GM12892 (cell line): ENCODE data around the gene ZNHIT6.

Experiments used
- DNase-seq: peaks from one replicate; pipeline ENCODE4 v3.0.0; 2011; ENCODE audit not compliant: insufficient read length
- FAIRE-seq: peaks from 2 replicates; lab custom pipeline; 2011; peaks lifted over from hg19 to GRCh38; lab: Jason Lieb, UNC
- POLR2A ChIP-seq: IDR thresholded peaks from 2 replicates; pipeline ENCODE4 v1.6.1; 2011; ENCODE audit warnings: low read depth, low read length, control low read depth
- POLR2AphosphoS5 ChIP-seq: IDR thresholded peaks from 2 replicates; pipeline ENCODE4 v1.6.1; 2011; ENCODE audit warnings: low read depth, low read length, control low read depth
- TAF1 ChIP-seq: IDR thresholded peaks from 2 replicates; pipeline ENCODE4 v1.6.1; 2011; ENCODE audit warnings: low read depth, mild to moderate bottlenecking, control low read depth, low read length, borderline replicate concordance

Gene ZNHIT6

DNA sequence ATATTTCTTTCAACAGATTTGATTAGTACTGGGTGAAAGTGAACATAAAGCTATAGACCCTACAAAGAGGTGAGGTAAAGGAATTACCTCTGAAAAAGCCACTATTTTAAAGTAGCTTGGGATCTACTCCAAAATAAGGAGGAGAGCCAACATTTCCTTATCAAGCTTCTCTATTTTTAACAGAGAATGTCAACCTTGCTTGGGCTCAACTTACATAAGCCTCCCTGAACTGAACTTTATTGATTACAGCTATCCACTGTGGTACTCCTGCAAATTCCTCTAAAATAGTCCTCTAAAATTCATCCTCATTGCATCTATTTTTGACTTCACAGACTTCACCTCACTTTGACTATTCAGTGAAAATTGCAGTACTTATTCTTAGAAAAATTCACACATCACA is 10.3 kb downstream of the ZNHIT6 start:
- TF ChIP-seq TAF1 (no peak), POLR2A (no peak)

GRCh38 chr1:85692730-85693314 is 15.4 kb downstream of the ZNHIT6 start:
- FAIRE-seq (no peak), DNase-seq (no peak)
- TF ChIP-seq POLR2AphosphoS5 (no peak), TAF1 (no peak), POLR2A (no peak)

More for the DNA sequence above, 10.3 kb downstream of the ZNHIT6 start:
- DNase-seq = no peak
- no peak for FAIRE-seq

GRCh38 chr1:85689775-85690404 is 18.3 kb downstream of the ZNHIT6 start:
- FAIRE-seq (no peak), DNase-seq (no peak)

GRCh38 chr1:85683292-85684025 is 24.8 kb downstream of the ZNHIT6 start:
- no peak for DNase-seq
- FAIRE-seq = no peak
- TF ChIP-seq POLR2AphosphoS5 = no peak
- TF ChIP-seq TAF1 = no peak
- no peak for TF ChIP-seq POLR2A

More at GRCh38 chr1:85689775-85690404, 18.3 kb downstream of the ZNHIT6 start:
- no peak for TF ChIP-seq POLR2A
- TF ChIP-seq POLR2AphosphoS5 = no peak
- no peak for TF ChIP-seq TAF1

DNA sequence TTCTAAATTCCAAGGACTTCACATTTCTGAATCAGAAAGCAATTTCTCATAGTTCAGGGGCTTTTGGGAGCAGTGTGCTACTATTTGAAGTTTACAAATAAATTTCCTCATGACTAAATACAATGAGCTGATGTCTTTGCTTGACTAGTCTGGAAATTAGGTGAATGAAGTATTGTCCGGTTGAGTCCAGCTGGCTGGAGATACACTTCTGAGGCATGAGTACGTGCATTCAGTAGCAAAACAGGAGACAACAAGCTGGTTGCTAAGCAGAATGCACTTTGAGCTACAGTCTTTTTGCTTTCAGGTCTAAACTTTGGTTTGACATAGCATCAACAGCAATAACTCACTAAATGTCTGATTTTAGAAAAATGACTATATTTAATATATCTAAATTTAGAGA is 27.1 kb downstream of the ZNHIT6 start:
- DNase-seq (no peak), FAIRE-seq (no peak)
- TF ChIP-seq TAF1 = no peak
- TF ChIP-seq POLR2AphosphoS5 = no peak
- TF ChIP-seq POLR2A = no peak

DNA sequence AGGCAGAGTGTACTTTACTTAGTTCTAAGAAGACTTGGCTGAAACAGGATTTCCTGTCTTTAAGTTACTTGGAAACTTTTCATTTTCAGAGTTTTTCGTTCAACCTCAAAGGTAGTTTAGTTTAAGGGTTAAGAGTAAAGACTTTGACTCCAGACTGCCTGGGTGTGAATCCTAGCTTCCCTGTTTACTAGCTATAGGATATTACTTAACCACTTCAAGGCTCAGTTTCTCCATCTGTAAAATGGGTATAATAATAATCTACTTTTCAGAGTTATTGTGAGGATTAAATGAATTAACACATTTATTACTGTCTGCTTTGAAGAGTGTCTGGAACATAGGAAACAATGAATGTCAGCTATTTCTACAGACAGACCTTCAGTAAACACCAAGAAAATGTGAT is 30.0 kb downstream of the ZNHIT6 start:
- FAIRE-seq = peak; percentile 33
- TF ChIP-seq POLR2AphosphoS5 (no peak), TAF1 (no peak), POLR2A (no peak)
- no peak for DNase-seq

- no peak for DNase-seq
- TF ChIP-seq POLR2A = no peak
- no peak for TF ChIP-seq TAF1
- TF ChIP-seq POLR2AphosphoS5 = no peak
- FAIRE-seq = no peak
Observed at GRCh38 chr1:85677656-85678055, 30.6 kb downstream of the ZNHIT6 start.

DNA sequence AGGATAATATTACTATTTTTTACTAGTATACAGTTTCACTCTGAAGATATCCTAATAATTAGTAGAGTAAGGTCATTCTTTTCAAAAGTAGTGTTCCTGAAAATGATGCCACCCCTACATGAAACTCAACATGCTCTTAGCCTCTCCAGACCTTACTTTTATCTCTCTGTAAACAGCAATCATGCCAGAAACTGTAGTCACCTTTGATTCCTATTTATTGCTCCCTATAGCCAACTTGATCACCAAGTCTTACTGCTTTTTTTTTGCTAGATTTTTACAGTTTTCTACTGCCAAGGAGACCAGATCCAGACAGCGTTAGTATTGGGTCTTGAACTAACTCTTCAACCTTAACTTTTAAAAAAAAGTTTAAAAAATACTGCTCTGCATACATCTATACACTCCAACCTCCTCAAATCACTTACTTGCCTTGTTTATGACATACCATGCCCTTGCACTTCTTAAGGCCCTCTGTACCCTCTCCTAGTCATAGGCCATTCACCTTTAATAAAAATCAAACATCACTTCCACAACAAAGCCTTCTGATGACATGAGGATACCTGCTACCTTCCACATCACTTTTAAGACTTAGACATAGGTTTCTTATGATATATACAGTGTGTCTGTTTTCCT is 36.1 kb downstream of the ZNHIT6 start:
- TF ChIP-seq POLR2A = no peak
- TF ChIP-seq TAF1 = no peak
- no peak for TF ChIP-seq POLR2AphosphoS5
- DNase-seq = no peak
- no peak for FAIRE-seq

GRCh38 chr1:85665932-85666331 is 42.3 kb downstream of the ZNHIT6 start:
- DNase-seq (no peak), FAIRE-seq (no peak)
- TF ChIP-seq POLR2A = no peak
- TF ChIP-seq TAF1 = no peak
- TF ChIP-seq POLR2AphosphoS5 = no peak

DNA sequence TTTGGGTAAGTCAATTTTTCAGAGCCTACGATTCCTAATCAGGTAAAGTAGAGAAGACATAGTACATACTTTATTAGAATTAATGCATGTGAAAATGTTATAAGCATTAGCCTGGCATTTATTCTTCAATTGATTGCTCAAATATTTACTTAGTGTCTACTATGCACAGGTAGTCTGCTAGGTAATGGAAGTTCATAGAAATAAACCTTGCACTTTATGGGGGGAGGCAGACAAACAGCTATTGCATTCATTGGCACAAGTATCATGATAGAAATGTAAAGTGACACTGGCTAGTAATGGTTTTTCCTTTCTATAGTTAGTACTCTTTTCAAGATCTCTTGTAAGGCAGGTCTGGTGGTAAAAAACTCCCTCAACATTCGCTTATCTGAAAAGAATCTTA is 44.9 kb downstream of the ZNHIT6 start:
- no peak for TF ChIP-seq POLR2AphosphoS5
- TF ChIP-seq POLR2A = no peak
- no peak for TF ChIP-seq TAF1
- no peak for FAIRE-seq
- DNase-seq = no peak

GRCh38 chr1:85661767-85662166 is 46.5 kb downstream of the ZNHIT6 start:
- FAIRE-seq (no peak), DNase-seq (no peak)
- no peak for TF ChIP-seq POLR2A

DNA sequence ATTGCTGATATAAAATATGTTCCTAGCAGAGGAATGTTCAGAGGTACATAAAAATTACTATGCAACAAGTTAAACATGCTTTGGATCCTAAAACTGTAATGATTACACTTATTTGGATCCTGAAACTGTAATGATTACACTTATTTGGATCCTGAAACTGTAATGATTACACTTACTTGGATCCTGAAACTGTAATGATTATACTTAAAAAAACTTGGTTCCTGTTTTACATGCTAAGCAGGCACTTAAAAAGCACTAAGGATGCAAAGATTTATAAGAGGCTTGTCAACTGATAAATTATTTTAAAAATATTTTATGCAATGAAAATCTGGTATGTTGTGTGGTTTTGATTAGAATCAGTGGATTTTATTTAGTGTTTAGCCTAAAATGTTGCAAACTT is 47.7 kb downstream of the ZNHIT6 start:
- no peak for DNase-seq
- TF ChIP-seq POLR2AphosphoS5 = no peak
- TF ChIP-seq POLR2A = no peak
- no peak for TF ChIP-seq TAF1
- no peak for FAIRE-seq

- TF ChIP-seq POLR2A (no peak), TAF1 (no peak), POLR2AphosphoS5 (no peak)
- no peak for DNase-seq
- FAIRE-seq = no peak
Observed at GRCh38 chr1:85659174-85659573, 49.1 kb downstream of the ZNHIT6 start.

- TF ChIP-seq POLR2AphosphoS5 (no peak), TAF1 (no peak), POLR2A (no peak)
- DNase-seq = no peak
- FAIRE-seq = no peak
Observed at GRCh38 chr1:85656948-85657347, 51.3 kb downstream of the ZNHIT6 start.
